Jurkat, Clone E6-1 (cell line): ENCODE results near the gene FAF1.

Experiments used
- DNase-seq: peaks from one replicate; pipeline ENCODE4 v3.0.0-alpha.2; 2011; ENCODE audit warnings: low read depth, low spot score
- H3K4me3 ChIP-seq: 2 replicates; pipeline ENCODE4 v1.5.1; 2011; ENCODE audit warnings: mild to moderate bottlenecking, low read length, control low read depth, moderate library complexity

Gene FAF1

DNA sequence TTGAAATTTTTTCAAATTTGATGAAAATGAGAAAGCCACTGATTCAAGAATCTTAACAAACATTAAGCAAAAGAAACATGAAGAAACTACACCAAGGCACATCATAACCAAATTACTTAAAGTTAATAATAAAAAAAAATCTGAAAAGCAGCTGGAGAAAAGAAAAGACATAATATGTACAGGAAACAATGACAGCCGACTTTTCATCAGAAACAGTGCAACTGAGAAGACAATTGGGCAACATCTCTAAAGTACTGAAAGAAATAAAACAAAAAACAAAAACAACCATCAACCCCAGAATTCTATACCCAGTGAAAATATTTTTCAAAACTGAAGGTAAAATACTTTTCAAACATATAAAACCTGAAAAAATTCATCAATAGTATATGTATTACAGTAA, 463.1 kb downstream of the FAF1 start:
- H3K4me3 ChIP-seq, result no peak overlapping the region
- DNase-seq, result no peak

GRCh38 chr1:50493710-50494109, 466.4 kb downstream of the FAF1 start:
- DNase-seq, result no peak

GRCh38 chr1:50492142-50492541, 467.9 kb downstream of the FAF1 start:
- H3K4me3 ChIP-seq, result no peak overlapping the region
- DNase-seq, result no peak

More at GRCh38 chr1:50493710-50494109, 466.4 kb downstream of the FAF1 start:
- H3K4me3 ChIP-seq, result no peak overlapping the region

GRCh38 chr1:50491142-50491541, 468.9 kb downstream of the FAF1 start:
- no peak overlapping the region for H3K4me3 ChIP-seq
- no peak for DNase-seq

GRCh38 chr1:50490640-50491039, 469.4 kb downstream of the FAF1 start:
- no peak for DNase-seq
- H3K4me3 ChIP-seq, result no peak overlapping the region

DNA sequence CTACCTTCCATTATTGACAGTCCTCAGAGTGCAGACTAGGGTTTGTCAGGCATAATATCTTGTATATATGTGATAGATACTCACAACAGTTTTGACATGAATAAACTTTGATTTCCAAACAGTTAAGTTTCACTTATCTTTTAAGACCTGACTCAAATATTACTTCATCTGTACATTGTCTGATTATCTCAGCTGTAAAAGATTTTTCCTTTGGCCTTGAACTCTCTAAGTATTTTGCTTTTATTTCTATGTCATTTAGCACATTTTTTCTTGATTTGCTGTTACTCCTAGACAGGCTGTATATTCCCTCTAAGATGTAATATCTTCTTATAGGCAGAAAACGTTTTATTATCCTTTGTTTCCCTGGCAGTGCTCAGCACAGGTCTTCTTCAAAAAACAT, 471.2 kb downstream of the FAF1 start:
- DNase-seq, result no peak
- H3K4me3 ChIP-seq, result no peak overlapping the region

- DNase-seq, result no peak
- H3K4me3 ChIP-seq, result no peak overlapping the region
These were observed 471.7 kb downstream of the FAF1 start for GRCh38 chr1:50488356-50488755.

DNA sequence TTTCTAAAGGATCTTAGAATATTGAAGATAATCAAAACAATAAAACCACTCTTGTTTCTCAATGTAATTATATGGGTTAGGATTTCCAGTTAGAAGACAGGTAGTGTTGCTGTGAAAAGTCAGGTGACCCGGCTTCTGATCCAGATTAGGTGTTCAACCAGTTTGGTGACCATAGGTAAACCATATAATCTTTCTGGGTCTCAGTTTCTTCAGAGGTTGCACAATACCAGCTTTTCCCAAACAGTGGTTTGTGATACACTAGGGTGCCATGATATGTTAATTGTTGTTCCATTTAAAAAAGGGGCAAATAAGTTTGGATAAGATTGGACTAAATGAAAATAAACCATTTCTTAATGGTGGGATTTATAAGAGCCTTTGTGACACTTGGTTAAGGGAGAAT, 472.3 kb downstream of the FAF1 start:
- no peak for DNase-seq
- H3K4me3 ChIP-seq, result no peak overlapping the region

GRCh38 chr1:50481142-50481736, 478.8 kb downstream of the FAF1 start:
- H3K4me3 ChIP-seq, result no peak overlapping the region

GRCh38 chr1:50476800-50477199, 483.3 kb downstream of the FAF1 start:
- DNase-seq, result no peak
- no peak overlapping the region for H3K4me3 ChIP-seq

More at GRCh38 chr1:50481142-50481736, 478.8 kb downstream of the FAF1 start:
- DNase-seq, result no peak

DNA sequence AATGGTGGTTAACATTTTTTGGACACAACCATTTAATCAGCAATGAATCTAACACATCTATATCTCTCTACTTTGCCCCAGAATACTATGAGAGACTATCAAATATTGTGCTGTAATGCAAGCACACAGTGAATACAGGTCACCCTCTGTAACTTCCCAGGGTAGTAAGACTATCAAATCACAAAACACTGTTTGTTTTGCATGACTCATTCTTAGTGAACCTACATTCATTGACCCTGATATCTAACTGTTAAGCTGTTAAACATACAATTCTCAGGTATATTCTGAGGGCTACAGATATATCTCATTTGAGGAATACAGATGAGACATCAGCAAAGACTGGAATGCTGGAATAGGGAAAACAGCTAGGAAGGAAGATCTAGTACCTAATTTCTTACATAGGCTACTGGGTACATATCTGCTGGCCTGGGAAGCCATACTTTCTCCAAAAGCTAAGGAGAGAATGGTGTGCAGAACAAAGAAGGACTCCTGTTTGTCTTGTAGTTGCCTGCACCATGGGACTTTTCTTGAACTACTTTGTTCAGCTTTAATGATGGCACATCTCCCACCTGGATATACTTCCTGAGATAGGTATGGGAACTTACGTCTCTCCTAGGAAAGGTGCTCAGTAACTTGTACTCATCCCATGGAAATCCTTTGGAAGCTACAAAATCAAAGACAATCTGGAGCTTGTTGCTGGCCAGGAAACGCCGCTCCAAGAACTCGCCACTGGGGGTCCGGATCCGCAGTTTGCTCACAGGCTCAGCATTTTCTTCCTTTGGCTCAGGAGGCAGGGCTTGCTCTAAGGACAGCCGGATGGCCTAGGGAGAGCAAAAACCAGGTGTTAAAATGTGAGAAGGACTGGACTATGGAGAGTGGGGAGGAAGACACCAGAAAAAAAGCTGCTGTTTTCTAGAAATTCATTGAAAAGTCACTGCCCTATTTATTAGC, 484.9 kb downstream of the FAF1 start:
- DNase-seq, result no peak
- H3K4me3 ChIP-seq, result no peak overlapping the region

DNA sequence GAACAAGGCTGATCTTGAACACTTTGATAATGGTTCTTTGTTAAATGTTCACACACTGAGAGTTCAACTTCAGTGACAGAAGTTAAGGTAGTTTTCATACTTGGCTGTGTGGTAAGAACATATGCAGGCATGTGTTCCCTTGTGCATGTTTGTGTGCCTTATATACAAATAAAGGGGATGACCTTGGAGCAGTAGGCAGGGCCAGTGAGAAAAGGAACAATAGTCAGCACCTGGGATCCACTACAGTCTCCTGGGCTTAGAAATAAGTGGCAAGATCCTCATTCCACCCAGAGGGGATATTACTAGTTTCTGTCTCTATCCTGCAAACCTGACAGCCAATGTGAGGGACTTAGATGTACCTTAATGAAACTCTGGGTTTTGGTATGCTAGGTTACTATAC, 486.6 kb downstream of the FAF1 start:
- no peak for DNase-seq
- no peak overlapping the region for H3K4me3 ChIP-seq

DNA sequence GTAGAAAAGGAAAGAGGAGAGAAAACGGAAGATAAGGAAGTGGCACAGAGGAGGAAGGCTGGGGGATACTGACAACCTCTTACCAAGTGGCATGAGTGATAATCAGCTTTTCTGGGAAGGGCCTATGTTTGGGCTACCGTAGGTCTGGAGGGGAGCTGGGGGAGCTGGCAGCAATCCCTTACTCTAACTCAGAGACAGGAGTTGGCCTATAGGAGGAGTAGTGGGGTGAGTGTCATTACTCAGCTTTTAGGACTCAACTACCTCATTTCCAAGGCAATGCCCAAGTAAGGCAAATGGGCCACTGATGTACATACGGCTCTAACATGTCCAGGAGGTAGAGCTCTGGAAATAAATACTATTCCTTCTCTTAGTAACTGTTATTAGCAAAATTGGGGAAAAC, 488.1 kb downstream of the FAF1 start:
- no peak for DNase-seq
- H3K4me3 ChIP-seq, result no peak overlapping the region

DNA sequence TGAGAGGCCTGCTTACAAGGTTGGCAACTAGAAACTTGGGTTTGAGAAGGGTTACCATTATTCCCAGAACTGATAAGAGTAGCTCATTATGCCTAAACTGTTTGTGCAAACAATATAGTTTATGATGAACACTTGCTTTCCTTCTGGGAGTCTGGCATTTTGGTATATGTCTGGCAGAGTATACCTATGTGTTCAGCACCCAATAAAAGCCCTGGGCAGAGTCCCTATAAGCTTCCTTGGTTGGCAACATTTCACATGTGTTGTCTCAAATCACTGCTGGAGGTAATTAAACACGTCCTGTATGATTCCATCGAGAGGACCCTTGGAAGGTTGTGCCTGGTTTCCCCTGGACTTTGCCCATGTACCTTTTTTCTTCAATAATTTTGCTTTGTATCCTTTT, 497.1 kb downstream of the FAF1 start:
- no peak overlapping the region for H3K4me3 ChIP-seq
- no peak for DNase-seq

GRCh38 chr1:50458507-50458906, 501.6 kb downstream of the FAF1 start:
- DNase-seq, result peak; percentile 41
- no peak overlapping the region for H3K4me3 ChIP-seq

DNA sequence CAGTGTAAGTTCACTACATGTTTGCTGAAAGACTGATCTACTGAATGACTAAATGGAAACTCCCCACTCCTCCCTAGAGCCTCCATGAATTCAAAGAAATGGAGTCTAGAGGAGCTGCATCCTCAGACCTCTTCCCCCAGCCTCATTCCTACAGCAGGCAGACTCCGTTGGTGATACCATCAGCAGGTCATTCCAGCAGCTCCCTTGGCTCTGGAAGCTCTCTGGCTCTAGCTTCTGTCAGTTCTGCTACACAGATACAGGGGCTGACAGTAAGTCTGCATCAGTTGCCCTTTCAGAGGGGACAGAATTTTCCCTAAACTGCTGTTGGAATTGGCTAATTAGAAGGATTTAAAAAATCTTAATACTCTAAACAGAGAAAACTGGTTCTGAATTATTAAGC, 505.2 kb downstream of the FAF1 start:
- DNase-seq, result no peak
- no peak overlapping the region for H3K4me3 ChIP-seq

DNA sequence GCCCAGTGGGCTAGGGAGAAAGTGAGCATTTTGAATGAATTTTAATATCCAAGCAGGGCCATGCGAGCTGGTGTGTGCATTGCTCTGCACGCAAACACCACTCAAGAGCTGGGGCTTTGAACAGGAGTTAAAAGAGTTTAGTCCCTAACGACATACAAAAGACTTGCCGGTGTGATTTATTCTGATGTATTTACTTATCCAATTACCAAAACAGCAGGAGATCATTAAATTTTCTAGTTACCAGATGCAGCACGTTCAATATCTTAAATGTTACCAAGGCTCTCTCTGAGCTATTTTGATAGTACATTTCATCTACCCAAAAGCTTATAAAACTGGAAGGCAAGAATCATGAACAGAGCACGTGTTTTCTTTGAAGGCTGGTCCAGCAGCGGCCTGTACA, 506.8 kb downstream of the FAF1 start:
- H3K4me3 ChIP-seq, result no peak overlapping the region
- no peak for DNase-seq

DNA sequence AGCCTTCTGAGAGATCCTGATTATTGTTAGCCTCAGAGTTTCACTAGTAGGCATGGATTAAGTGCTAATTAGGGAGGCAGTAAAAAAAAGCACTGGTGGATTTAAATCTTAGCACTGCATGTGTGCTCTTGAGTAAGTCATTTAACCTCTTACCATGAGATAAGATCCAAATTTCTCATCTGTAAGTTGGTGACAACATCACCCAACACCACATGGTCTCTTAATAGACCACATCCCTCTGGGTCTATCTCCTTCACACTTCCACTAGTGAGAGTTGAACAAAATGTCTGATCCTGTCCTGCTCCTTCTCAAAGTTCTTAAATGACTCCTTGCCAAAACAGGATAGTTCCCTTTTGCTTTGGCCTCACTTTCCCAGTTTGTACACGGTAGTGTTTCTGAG, 507.4 kb downstream of the FAF1 start:
- peak; percentile 64 for DNase-seq

GRCh38 chr1:50450861-50451653, 509.0 kb downstream of the FAF1 start:
- peak; percentile 31 for DNase-seq
- H3K4me3 ChIP-seq, result no peak overlapping the region

More for the DNA sequence above, 507.4 kb downstream of the FAF1 start:
- H3K4me3 ChIP-seq, result no peak overlapping the region

GRCh38 chr1:50447961-50448360, 512.1 kb downstream of the FAF1 start:
- no peak overlapping the region for H3K4me3 ChIP-seq
- DNase-seq, result no peak
